Measurements from ENCODE around the gene NSG1. TPM values are rescaled to one million over a fixed set of nuclear protein-coding genes. Genes with fewer than 3 reads are reported as not detected.

NSG1 gene
- total and polyA plus RNA-seq, 2 of the 4 experiments (the other 2 are of a cell fraction), result 0.72 to 1.6 TPM

DNA sequence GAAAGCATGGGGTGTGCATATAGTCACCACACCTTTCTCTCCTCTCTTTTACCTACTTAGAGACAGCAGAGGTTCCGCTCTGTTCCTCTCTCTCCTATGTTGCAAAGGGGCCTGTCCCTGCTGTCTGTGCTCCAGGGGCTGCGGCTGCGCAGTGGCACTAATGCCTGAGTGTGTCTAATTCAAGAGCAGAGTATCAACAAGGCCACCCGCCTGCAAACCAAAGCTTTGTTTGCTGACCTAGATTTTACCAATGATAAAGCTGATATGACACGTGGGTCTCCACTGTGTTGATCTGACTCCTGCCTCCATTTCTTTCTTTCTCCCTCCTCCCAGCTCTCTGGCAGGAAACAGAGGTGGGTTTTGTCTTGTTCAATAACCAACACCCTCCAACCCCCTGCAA, 74.9 kb downstream of the NSG1 start:
- in situ Hi-C loops (cut with MboI; ENCODE audit: low sequenced_read_pairs) (no loop called here), dilution Hi-C loops (cut with HindIII; ENCODE audit: low sequenced_read_pairs, unreplicated experiment) (no loop called here), intact Hi-C loops (cut with micrococcal nuclease) (no loop called here)
- Histone ChIP-seq H3K9me3 (ENCODE audit: control insufficient read depth, insufficient read depth, low read length) (no peaks in the 10 kb centered on the region), H4K5ac (ENCODE audit: low read depth, low read length) (no peak overlapping the region), H4K20me1 (ENCODE audit: insufficient read depth, low read length) (no peaks in the 10 kb centered on the region), H3K36me3 (ENCODE audit: control insufficient read depth, insufficient read depth, low read length) (peaks cover 15% of the 10 kb centered on the region), H3K4me2 (ENCODE audit: low read depth, low read length) (no peak overlapping the region), H3K23ac (ENCODE audit: low read depth, low read length) (no peak overlapping the region), H3K79me1 (ENCODE audit: low read depth in 1 of 2, low read length in 2 of 2) (peaks cover 22 to 29% of the 10 kb centered on the region in 2 experiments), H3K4me3 (ENCODE audit: insufficient read depth, low read depth, low read length) (no peak overlapping the region), H2AK5ac (ENCODE audit: low read depth, low read length) (no peak overlapping the region), H2BK15ac (ENCODE audit: low read depth, low read length) (no peak overlapping the region), H3K4ac (ENCODE audit: low read depth, low read length) (no peak overlapping the region), H3K56ac (ENCODE audit: extremely low read depth, insufficient read depth, low read length) (no peak overlapping the region), H2BK5ac (ENCODE audit: low read depth, low read length, poor library complexity, severe bottlenecking) (no peak overlapping the region), H3K9me1 (ENCODE audit: insufficient read depth, low read length) (peaks cover 10% of the 10 kb centered on the region; the same call in 1 of the 2 replicates), H3K9ac (ENCODE audit: low read depth, low read length) (no peak overlapping the region), H3K18ac (ENCODE audit: low read depth, low read length) (no peak overlapping the region), H3K27ac (ENCODE audit: insufficient read depth, low read length) (no peak overlapping the region), H3K14ac (replicated peaks; ENCODE audit: low read depth, low read length) (no peak overlapping the region), H2AK9ac (replicated peaks; ENCODE audit: low read depth, low read length, poor library complexity) (no peak overlapping the region), H4K91ac (ENCODE audit: insufficient read depth, low read depth, low read length) (no peak overlapping the region), H3K4me1 (ENCODE audit: control insufficient read depth, insufficient read depth, low read length) (peaks cover 9% of the 10 kb centered on the region), H2AFZ (replicated peaks; ENCODE audit: low read length, poor library complexity) (no peak overlapping the region), H2BK20ac (ENCODE audit: low read depth, low read length) (no peak overlapping the region), H3K27me3 (ENCODE audit: control insufficient read depth, insufficient read depth, low read length) (no peaks in the 10 kb centered on the region), H4K8ac (ENCODE audit: low read depth in 2 of 2, low read length in 2 of 2) (no peak overlapping the region), H2BK120ac (ENCODE audit: low read depth, low read length) (no peak overlapping the region)
- WGBS, 2 experiments (ENCODE audit: extremely low coverage in 2 of 2, insufficient read length in 1 of 2), result 75% methylated on average over 4 of the region's 5 CpGs; no CpG with 5 or more reads in 1 of the 2 experiments
- no TSS peak for BruUV-seq (replicated peaks)
- TF ChIP-seq MXI1 (IDR thresholded peaks at IDR 0.05; ENCODE audit: borderline replicate concordance, low read depth, low read length) (no peak), RCOR1 (IDR thresholded peaks at IDR 0.05; ENCODE audit: insufficient replicate concordance, low read length) (no peak), BHLHE40 (IDR thresholded peaks at IDR 0.05; ENCODE audit: low read depth, low read length) (no peak), CEBPB (IDR thresholded peaks at IDR 0.05; ENCODE audit: low read depth, low read length) (no peak), RAD21 (IDR thresholded peaks at IDR 0.05; ENCODE audit: low read length) (no peak), FOS (IDR thresholded peaks at IDR 0.05; ENCODE audit: low read depth, low read length) (no peak), ELK1 (IDR thresholded peaks at IDR 0.05; ENCODE audit: borderline replicate concordance, low read depth, low read length) (no peak), POLR2A (IDR thresholded peaks at IDR 0.05; ENCODE audit: low read depth, low read length) (no peak)
- TF ChIP-seq, protein P1, sequence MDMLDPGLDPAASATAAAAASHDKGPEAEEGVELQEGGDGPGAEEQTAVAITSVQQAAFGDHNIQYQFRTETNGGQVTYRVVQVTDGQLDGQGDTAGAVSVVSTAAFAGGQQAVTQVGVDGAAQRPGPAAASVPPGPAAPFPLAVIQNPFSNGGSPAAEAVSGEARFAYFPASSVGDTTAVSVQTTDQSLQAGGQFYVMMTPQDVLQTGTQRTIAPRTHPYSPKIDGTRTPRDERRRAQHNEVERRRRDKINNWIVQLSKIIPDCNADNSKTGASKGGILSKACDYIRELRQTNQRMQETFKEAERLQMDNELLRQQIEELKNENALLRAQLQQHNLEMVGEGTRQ (IDR thresholded peaks at IDR 0.05; ENCODE audit: low read depth, low read length), result no peak
- no peak for ATAC-seq (ENCODE audit: low read depth)
- no peak for DNase-seq
- CTCF ChIA-PET, result interaction anchor here (1.1 kb wide), 1 partner anchor 10 kb away, joined by 4 read pairs; no protein-coding TSS in a partner anchor
- POLR2A ChIA-PET (ENCODE audit: unreplicated experiment), result interaction anchor here (0.6 kb wide), 1 partner anchor 78 kb away, joined by 6 read pairs; no protein-coding TSS in a partner anchor
